HL-60 (cell line): ENCODE results near the gene NUTM1.
A peak's percentile ranks its signal among the peaks of the same experiment; 100 is the strongest.

Experiments used
- DNase-seq, 2 experiments: peaks; one replicate each; pipeline ENCODE4 v3.0.0-alpha.2; 2010 to 2020; ENCODE audit warnings: low read depth in 1 of 2, low spot score in 1 of 2
- H3K27ac ChIP-seq: fragments of 250-450 bp; sonication (Bioruptor Pico); replicated peaks from 2 replicates; pipeline ENCODE4 v1.5.1; 2020; ENCODE audit warnings: mild to moderate bottlenecking, moderate library complexity
- H3K27me3 ChIP-seq: fragments of 250-450 bp; sonication (Bioruptor Pico); 2 replicates; pipeline ENCODE4 v1.5.1; 2021; ENCODE audit warnings: mild to moderate bottlenecking, moderate library complexity; ENCODE audit not compliant: insufficient read depth, poor library complexity, severe bottlenecking
- H3K4me3 ChIP-seq: replicated peaks from 2 replicates; pipeline ENCODE4 v1.5.1; 2011; ENCODE audit warnings: mild to moderate bottlenecking, control low read depth, low read length; ENCODE audit not compliant: insufficient read depth
- CTCF ChIP-seq: IDR thresholded peaks from one replicate; pipeline ENCODE4 v1.5.1; 2011; ENCODE audit warnings: low read length, control low read depth, inconsistent platforms; ENCODE audit not compliant: insufficient read depth
- GABPA ChIP-seq: IDR thresholded peaks from 2 replicates; pipeline ENCODE4 v1.6.1; 2012; ENCODE audit warnings: low read depth
- POLR2AphosphoS5 ChIP-seq: IDR thresholded peaks from 2 replicates; pipeline ENCODE4 v1.6.1; 2012; ENCODE audit warnings: low read depth
- REST ChIP-seq: IDR thresholded peaks from 2 replicates; pipeline ENCODE4 v1.6.1; 2012; ENCODE audit warnings: low read depth; ENCODE audit not compliant: insufficient replicate concordance
- SPI1 ChIP-seq: IDR thresholded peaks from 2 replicates; pipeline ENCODE4 v1.6.1; 2012; ENCODE audit warnings: low read depth, mild to moderate bottlenecking, borderline replicate concordance

NUTM1 gene

GRCh38 chr15:34337557-34338306 is 5.4 kb upstream of the NUTM1 start, which contains the start of gene SLC12A6:
TSS of gene SLC12A6 (minus strand) at chr15:34337781. CDS start at chr15:34336680, 1,101 bp downstream.
- peak; percentile 83 to 95 for DNase-seq
- H3K27ac ChIP-seq, result peak within 1 kb of the TSS; percentile 90
- H3K4me3 ChIP-seq, result peak within 1 kb of the TSS; percentile 68
- H3K27me3 ChIP-seq, result no peaks in the 10 kb centered on the region
- TF ChIP-seq POLR2AphosphoS5 (peak; percentile 70; the same call in 1 of the 2 replicates), SPI1 (peak; percentile 73; the same call in 1 of the 2 replicates), CTCF (no peak), GABPA (no peak)

DNA sequence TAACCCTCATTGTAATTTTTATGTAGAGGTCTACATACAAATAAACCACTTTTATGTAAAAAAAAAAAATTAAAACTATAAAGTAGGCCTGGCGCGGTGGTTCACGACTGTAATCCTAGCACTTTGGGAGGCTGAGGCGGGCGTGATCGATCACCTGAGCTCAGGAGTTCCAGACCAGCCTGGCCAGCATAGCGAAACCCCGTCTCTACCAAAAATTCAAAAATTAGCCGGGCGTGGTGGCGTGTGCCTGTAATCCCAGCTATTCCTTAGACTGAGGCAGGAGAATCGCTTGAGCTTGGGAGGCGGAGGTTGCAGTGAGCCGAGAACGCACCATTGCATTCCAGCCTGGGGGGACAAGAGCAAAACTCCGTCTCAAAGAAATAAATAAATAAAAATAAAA is 4.8 kb upstream of the NUTM1 start:
- no peak for DNase-seq
- Histone ChIP-seq H3K4me3 (peak overlapping the region; percentile 27), H3K27ac (no peak overlapping the region), H3K27me3 (no peaks in the 10 kb centered on the region)
- TF ChIP-seq SPI1, result no peak
- no peak for TF ChIP-seq REST
- no peak for TF ChIP-seq GABPA
- no peak for TF ChIP-seq POLR2AphosphoS5
- TF ChIP-seq CTCF, result no peak

- Histone ChIP-seq H3K4me3 (no peak overlapping the region), H3K27me3 (no peaks in the 10 kb centered on the region), H3K27ac (no peak overlapping the region)
- no peak for TF ChIP-seq POLR2AphosphoS5
- no peak for TF ChIP-seq CTCF
- no peak for TF ChIP-seq REST
- no peak for TF ChIP-seq SPI1
- TF ChIP-seq GABPA, result no peak
- no peak for DNase-seq
These were observed 3.2 kb upstream of the NUTM1 start for GRCh38 chr15:34339946-34340345.
